IPS-11a (cell line): Measurements from ENCODE around the gene MYH11.
"Not testable (repeated sequence)": the region's sequence is repeated elsewhere in the genome, so short reads cannot be mapped to it uniquely, and the experiment has no call there.

Experiments
- H3K4me3 ChIP-seq: one replicate; pipeline ENCODE4 v1.5.1; 2013; ENCODE audit warnings: low read depth, low read length, control low read depth

Gene MYH11

DNA sequence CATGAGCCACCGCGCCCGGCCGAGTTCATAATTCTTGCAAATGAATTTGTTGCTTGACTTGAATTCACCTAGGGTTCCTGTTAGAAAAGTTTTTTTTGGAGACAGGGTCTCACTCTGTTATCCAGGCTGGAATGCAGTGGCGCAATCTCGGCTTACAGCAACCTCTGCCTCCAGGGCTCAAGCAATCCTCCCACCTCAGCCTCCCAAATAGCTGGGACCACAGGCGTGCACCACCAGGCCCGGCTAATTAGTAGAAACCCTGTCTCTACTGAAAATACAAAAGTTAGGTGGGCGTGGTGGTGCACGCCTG is 99.8 kb downstream of the MYH11 start:
- no peak overlapping the region for H3K4me3 ChIP-seq

DNA sequence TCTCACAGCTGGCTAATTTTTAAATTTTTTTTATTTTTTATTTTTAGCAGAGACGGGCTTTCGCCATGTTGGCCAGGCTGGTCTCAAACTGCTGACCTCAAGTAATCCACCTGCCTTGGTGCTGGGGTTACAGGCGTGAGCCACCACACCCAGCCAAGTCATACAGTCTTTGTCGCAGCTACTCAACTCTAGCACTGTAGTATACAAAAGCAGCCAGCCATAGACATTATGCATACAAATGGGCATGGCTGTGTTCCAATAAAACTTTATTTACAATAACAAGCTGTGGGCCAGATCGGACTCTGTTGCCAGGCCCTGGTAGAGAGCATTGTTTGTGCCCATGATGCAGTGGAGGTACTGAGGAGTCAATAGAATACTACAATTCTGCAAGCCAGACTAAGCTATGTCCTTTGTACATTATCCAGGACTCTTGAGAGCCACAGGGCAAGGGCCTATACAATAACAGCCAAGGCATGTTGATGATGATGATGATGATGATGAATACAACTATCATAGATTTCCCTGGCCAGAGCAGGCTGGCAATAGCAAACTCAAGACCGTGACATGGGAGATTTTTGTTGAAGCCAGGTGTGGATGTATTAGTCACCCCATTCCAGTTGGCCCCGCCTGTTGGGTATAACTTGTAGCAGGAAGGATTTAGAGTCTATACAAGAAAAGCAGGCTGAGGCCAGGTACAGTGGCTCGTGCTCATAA is 101.8 kb downstream of the MYH11 start:
- H3K4me3 ChIP-seq, result no peak overlapping the region

DNA sequence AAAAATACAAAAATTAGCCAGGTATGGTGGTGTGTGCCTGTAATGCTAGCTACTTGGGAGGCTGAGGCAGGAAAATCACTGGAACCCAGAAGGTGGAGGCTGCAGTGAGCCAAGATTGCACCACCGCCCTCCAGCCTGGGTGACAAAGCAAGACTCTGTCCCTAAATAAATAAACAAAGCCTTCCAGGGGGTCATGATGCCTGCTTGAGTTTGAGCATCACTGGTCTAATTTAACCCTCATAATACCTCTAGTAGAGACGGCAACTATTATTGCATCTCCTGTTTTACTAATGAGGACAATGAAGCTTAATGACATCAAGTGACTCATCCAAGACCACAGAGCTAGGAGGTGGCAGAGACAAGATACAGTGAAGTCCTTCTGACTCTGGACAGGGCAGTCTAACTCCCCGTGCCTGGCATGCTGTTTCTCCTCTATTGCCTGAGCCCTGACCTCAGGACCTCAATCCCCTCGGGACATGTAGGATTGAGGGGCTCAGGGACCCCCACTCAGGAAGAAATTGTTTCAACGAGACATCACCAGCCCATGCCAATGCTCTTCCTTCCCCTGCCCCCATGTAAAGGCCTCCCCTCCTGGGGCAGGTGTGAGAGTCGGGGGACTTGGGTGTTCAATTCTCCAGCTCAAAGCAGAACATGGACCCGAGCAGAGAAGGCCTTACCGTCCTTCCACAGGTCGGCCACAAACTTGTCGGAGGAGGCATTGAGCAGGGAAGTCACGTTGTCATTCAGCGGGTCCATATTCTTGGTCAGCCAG is 103.9 kb downstream of the MYH11 start:
- H3K4me3 ChIP-seq, result no peak overlapping the region

DNA sequence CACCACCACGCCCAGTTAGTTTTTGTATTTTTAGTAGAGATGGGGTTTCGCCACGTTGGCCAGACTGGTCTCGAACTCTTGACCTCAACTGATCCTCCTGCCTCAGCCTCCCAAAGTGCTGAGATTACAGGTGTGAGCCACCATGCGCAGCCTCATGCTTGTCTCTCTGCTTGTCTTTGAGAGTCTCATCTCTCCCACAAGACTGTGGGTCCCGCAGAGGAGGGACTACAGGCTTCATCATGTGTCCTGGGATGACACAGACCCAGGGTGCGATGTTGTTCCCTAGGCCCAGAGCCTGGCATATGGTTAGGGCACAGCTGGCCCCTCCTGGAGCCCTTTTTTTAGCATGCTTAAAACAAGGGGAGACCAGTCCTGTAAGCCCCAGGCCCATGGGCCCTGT is 104.9 kb downstream of the MYH11 start:
- no peak overlapping the region for H3K4me3 ChIP-seq

DNA sequence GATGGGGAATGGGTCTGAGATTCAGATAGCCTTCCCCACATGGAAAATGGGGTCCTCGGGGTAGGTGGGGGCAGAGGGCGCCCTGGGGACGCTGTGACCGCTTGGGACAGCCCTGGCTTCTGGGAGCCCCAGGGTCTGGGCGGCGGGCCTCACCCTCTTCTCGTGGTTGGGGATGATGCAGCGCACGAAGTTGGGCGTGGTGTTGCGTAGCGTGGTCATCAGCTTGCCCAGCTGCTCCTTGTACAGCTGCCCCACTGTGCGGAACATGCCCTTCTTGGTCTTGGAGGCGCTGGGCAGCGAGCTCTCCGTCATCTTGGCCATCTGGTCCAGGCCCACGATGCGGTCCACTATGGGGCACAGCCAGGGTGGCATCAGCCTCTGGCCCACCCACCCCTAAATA is 106.8 kb downstream of the MYH11 start:
- no peak overlapping the region for H3K4me3 ChIP-seq

DNA sequence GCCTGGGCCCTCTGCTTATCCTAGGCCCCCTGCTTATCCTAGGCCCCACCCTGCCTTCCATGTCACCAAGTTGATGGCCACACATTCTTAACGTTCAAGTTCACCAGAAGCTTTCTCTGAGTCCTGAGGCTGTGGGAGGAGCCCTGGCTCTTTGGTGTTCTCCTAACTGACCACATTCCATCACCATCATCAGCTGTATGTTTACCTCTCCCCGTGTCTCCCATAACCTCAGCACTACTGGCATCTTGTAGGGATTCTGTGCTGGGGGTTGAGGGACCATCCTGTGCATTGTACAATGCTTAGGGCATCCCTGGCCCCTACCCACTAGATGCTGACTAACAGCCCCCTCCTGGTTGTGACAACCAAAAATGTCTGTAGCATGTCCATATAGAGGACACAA is 107.5 kb downstream of the MYH11 start:
- no peak overlapping the region for H3K4me3 ChIP-seq

DNA sequence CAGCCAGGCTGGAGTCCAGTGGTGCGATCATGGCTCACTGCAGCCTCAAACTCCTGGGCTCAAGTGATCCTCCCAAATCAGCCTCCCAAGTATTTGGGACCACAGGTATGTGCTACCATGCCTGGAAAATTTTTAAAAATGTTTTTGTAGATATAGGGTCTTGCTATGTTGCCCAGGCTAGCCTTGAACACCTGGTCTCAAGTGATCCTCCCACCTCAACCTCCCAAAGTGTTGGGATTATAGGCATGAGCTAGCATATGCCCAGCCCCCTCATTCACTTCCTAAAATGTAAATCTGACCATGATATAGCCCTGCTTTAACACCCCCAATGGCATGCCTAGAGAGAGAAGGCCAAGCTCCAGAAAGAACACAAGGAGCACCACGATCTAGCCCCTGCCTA is 108.2 kb downstream of the MYH11 start:
- no peak overlapping the region for H3K4me3 ChIP-seq

DNA sequence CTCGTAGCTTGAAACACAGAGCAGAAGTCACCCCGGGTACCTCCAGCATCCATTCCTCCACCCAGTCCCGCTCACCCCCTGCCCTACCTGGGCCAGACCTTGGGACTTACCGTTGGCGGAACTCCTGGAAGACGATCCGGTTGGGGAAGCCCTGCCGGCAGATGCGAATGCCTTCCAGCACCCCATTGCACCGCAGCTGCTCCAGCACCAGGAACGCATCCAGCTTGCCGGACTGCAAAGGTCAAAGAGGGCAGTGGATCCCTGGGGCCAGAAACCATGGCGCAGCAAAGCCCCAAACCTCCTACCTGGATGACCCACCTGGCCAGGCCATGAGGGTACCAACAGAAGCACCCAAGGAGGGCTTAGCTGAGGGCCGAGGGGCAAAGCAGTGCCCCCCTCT is 108.9 kb downstream of the MYH11 start:
- H3K4me3 ChIP-seq, result no peak overlapping the region

DNA sequence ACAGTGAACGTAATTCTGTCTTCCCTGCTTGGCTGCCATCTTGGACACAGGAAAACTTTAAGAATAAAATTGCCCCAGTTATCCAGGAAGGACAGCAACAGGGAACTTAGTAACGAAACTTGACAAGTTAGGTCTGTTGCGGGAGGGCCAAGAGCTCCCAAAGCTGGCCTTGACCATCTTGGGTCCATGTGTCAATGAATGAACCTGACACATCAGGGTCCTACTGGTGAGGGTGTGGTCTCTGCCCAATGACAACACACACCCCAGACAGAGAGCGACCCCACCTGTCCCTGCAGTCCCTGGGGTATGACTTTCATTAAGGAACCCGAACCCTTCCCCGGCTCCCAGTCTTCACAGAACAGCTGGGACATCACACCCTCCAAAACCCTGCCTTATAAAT is 110.5 kb downstream of the MYH11 start:
- H3K4me3 ChIP-seq, result no peak overlapping the region

DNA sequence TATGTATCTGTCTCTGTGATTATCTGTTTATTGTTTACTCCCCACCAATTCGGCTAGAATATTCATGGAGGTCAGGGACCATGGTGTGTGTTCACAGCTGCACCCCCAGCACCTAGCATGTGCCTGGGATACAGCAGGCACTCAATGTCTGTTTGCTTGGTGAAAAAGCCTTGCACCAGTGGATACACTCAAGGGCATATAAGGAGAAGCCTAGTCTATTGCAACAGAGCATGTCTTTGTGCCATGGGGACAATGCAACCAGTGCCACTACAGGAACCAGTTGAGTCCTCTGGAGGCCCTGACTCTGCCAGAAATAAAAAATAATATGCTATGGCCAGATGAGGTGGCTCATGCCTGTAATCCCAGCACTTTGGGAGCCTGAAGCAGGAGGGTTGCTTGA is 113.2 kb downstream of the MYH11 start:
- H3K4me3 ChIP-seq, result no peak overlapping the region

DNA sequence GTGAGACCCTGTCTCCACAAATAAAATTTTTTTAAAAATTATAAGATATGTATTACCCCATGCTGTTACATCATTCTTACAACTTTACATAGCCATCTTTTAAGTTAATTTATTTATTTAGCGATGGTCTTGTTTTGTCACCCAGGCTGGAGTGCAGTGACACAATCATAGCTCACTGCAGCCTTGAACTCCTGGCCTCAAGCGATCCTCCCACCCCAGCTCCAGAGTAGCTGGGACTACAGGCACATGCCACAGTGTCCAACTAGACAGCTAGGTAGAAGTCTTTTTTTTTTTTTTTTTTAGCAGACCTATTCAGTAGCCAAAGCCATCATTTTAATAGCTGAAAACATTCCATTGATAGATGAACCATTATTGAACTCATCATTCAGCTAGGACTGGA is 114.1 kb downstream of the MYH11 start:
- H3K4me3 ChIP-seq, result no peak overlapping the region

DNA sequence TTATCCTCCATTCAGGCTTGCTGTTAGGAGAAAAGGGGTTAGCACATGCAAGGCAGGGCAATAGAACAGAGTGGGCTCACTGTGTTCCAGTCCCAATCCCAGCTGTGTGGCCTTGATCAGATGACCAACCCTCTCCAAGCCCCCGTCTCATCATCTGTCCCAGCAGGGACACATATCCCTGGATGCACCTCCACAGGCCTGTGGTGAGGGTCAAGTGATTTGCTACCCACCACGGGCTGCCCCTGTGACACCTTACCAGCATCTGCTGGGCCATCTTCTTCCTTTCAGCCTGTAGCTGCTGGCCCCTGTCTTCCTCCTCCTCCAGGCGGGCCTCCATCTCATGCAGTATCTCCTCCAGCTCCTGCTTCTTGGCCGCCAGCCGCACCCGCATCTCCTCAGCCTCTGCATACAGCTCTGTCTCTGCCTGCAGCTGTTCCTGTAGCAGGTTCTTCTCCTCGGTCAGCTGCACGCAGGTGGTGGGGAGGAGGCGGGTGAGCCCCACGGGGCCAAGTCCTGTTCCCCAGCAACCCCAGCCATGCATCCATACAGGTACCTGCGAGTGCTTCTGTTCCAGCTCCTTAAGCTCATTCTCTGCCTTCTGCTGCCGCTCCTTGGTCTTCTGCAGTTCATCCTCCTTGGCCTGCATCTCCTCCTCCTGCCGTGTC is 115.5 kb downstream of the MYH11 start:
- no peak overlapping the region for H3K4me3 ChIP-seq

DNA sequence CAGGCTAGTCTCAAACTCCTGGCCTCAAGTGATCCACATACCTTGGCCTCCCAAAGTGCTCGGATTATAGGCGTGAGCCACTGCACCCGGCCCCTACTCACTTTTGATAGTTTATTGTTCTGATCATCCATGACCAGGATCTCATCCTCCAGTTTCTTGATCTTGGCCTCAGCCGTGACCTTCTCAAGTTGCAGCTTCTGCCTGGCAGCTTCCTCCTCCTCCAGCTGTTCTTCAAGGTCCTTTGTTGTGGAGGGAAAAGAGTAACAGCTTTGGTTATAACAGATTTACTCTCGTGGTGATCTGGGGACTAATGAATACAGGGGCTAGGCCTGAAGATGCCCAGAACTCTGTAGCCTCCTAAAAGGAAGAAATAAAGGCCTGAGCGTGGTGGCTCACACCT is 116.9 kb downstream of the MYH11 start:
- H3K4me3 ChIP-seq, result no peak overlapping the region

DNA sequence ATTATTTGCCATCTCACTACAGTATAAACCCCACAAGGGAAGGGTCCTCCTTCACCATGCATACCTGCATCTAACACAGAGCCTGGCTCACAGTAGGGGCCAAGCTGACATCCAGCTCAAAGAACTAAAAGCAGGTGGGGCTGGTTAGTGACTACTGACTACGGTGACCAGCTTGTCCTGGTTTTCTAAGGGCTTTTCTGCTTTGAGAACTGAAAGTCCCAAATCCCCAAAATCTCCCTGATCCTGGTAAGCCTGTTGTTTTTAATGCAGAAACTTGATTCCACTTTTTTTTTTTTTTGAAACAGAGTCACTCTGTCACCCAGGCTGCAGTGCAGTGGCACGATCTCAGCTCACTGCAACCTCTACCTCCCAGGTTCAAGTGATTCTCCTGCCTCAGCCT is 117.4 kb downstream of the MYH11 start:
- H3K4me3 ChIP-seq, result no peak overlapping the region

DNA sequence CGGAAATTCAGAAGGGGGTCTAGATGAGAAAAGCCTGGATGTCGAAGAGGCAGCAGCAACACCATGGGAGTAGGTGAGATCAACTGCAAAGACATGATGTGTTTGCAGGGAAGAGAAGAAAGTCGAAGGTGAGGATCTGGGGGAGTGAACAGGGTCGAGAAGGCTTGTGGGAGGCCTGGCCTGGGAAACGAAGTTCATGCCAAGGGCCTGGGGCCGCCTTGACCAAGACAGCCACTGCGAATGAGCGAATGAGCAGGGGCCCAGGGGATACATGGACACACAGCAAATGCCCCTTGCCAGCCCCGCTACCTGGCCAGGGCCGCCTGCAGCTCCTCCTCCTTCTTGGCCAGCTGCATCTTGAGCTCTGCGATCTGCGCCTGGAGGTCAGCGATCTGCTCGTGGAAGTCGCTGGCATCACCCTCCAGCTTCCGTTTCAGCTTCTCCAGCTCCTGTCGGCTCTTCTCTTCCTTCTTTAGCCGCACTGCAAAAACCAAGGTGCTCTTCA is 119.6 kb downstream of the MYH11 start:
- H3K4me3 ChIP-seq, result no peak overlapping the region

DNA sequence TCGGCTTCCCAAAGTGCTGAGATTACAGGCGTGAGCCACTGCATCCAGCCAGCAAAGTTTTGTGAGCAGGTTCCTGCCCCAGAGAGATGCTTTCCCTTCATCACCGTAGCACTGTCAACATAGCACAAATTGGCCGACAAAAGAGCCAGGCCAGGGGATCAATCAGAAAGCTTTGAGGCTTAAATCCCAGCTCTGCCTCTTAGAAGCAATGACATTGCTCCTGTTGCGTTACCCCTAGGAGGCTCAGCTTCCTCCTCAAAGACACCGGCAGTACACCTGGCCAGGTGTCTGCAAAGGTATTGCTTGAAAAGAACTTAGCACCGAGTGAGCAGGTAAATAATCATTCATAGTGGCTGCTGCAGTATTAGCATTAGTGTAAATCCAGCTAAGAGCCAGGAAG is 120.3 kb downstream of the MYH11 start:
- no peak overlapping the region for H3K4me3 ChIP-seq

DNA sequence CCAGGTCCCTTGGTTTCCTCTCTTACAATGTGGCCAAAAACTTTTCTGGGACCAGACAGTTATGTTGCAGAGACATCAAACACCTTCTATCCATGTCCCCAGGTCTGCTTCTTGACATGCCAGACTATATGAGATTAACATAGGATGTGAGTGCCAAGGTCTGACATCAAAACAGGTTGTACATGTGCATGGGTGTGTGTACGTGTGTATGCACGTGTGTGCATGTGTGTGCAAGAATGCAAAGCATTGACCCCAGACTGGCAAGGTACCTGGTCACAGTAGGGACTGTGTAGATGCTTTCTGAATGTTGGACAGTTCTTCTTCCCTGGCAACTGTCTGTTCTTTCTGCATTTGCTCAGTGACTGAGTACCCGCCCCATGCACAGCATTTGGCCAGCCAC is 121.2 kb downstream of the MYH11 start:
- H3K4me3 ChIP-seq, result no peak overlapping the region

DNA sequence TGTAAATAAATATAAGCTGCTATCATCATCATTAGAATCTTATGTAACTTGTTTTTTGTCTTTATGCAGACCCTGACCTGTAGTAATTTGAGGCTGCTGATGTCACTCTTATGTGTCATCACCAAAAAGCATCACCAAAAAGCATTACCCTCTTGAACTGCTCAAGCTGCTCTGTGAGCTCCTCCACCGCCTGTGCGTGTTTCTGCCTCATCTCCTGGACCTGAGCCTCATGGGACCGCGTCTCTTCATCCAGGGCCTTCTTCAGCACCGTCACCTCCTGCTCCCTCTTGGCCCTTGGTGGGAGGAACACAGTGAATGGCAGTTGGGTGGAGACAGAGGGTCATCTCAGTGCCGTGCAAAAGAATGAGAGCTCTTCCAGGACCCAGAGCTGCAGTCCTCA is 124.4 kb downstream of the MYH11 start:
- no peak overlapping the region for H3K4me3 ChIP-seq

DNA sequence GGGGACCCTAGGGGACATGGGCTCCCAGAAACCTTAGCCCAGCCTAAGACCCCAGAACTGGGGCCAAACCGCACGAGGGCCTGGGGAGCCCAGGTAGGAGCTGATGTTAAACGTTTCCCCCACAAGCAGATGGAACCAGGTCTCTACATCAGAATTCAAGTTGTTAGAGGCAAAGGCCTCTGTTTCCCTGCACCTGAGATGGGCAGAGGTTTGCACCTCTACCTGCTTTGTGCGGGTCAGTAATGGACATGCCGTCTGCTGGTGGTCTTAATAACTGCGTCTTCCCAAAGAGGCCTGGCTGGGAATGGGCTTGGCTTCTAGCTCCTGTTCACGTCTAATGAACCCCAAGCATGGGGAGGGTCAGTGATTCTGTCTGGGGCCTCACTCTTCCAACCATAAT is 127.7 kb downstream of the MYH11 start:
- H3K4me3 ChIP-seq, result no peak overlapping the region

DNA sequence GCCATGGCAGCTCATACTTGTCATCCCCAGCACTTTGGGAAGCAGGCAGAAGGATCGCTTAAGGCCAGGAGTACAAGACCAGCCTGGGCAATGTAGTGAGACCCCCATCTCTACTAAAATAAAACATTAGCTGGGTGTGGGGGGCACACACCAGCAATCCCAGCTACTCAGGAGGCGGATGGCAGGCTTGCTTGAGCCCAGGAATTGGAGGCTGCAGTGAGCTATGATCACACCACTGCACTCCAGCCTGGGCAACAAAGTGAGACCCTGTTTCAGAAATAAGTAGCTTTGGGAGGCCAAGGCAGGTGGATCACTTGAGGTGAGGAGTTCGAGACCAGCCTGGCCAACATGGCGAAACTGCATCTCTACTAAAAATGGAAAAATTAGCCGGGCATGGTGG is 129.1 kb downstream of the MYH11 start:
- not testable (repeated sequence) for H3K4me3 ChIP-seq

DNA sequence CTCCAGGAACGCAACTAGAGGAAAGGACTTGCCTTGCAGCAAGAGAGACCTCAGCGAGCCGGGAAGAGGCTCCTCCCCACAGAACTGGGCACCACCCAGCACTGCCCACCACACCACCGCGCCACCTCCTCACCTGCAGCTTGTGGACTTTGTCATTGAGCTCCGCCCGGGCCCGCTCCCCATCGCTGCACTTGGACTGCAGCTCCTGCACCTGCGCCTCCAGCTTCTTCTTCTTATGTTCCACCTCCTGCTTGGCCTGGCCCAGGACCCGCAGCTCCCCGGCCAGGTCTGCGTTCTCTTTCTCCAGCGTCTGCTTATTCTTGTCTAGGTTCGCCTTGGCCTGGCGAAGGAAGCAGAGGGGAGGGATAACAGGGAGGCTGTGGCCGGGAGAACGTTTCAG is 130.1 kb downstream of the MYH11 start:
- H3K4me3 ChIP-seq, result no peak overlapping the region

DNA sequence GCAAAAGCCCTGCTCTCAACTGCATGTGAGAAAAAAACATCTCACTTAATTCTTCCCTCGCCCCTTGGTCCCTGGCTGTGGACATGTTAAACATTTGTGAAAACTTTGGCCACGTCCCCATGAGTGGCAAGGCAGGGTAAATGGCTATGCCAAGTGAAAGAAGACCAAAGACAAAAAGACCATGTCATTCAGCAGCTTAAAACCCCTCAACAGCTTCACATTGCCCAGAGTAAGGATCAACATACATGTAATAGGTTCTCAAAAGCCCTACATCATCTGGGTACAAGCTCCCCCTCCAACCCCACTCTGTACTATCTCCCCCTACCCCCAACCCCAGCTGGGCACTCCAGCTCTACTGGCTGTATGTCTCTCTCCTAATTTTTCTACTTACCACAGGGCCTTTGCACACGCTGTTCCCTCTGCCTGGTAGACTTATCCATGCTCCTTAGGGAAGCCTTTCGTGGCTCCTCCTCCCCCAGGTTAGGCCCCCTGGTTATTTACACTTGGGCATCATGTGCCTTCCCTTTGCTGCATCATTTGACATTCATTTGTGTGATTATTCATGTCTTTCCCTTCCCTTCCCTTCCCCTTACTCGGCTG is 131.1 kb downstream of the MYH11 start:
- H3K4me3 ChIP-seq, result no peak overlapping the region
